Activated CD4-positive, alpha-beta memory T cell treated with anti-CD3 and anti-CD28 coated beads, Interleukin-2, amount 10 ng/mL, durations not matched to agents 7 days and 5 days (primary cell): ENCODE data around the gene ITGB1BP1. TPM values are rescaled to one million over a fixed set of nuclear protein-coding genes. Genes with fewer than 3 reads are reported as not detected.

Experiments used
- CTCF ChIA-PET: fragments of 350-600 bp; sonication (Branson Sonifier 250); formaldehyde crosslinking; loops from one replicate; lab custom pipeline; 2021; ENCODE audit warnings: antibody characterized with exemption, inconsistent platforms; lab: Charles Lee
- POLR2A ChIA-PET: fragments of 350-600 bp; sonication (Branson Sonifier 250); formaldehyde crosslinking; loops from one replicate; lab custom pipeline; 2021; ENCODE audit warnings: antibody characterized with exemption; lab: Charles Lee
- DNase-seq: peaks from one replicate; pipeline ENCODE4 v3.0.0-alpha.2; 2020
- H3K27ac Mint-ChIP-seq: one replicate; pipeline ENCODE4 v1.8.0; 2021; ENCODE audit warnings: mild to moderate bottlenecking, mixed read lengths
- H3K27me3 Mint-ChIP-seq: one replicate; pipeline ENCODE4 v1.8.0; 2021; ENCODE audit warnings: mixed read lengths
- H3K36me3 Mint-ChIP-seq: one replicate; pipeline ENCODE4 v1.8.0; 2021; ENCODE audit warnings: low read depth, mixed read lengths
- H3K4me1 Mint-ChIP-seq: one replicate; pipeline ENCODE4 v1.8.0; 2021; ENCODE audit warnings: mixed read lengths
- H3K4me3 Mint-ChIP-seq: one replicate; pipeline ENCODE4 v1.8.0; 2021; ENCODE audit warnings: mild to moderate bottlenecking, mixed read lengths
- H3K9me3 Mint-ChIP-seq: one replicate; pipeline ENCODE4 v1.8.0; 2021; ENCODE audit warnings: mixed read lengths
- total RNA-seq, 2 experiments: library from RNA; stranded (reverse); gene quantifications; one replicate each; pipeline ENCODE4 v1.2.3, GENCODE V29; 2021

ITGB1BP1 gene
- total RNA-seq, 2 experiments from 2014 or later: 112 to 119 TPM

- Mint-ChIP-seq H3K27ac (no peak overlapping the region), H3K9me3 (no peaks in the 10 kb centered on the region)
- CTCF ChIA-PET: no interaction called here
Observed at GRCh38 chr2:9390991-9391390, 32.3 kb downstream of the ITGB1BP1 start.

GRCh38 chr2:9390151-9390850 is 33.0 kb downstream of the ITGB1BP1 start:
- Mint-ChIP-seq H3K4me3 (no peak overlapping the region), H3K9me3 (no peaks in the 10 kb centered on the region), H3K27me3 (no peaks in the 10 kb centered on the region), H3K27ac (no peak overlapping the region), H3K4me1 (no peaks in the 10 kb centered on the region), H3K36me3 (no peaks in the 10 kb centered on the region)
- POLR2A ChIA-PET: no interaction called here
- CTCF ChIA-PET: no interaction called here
- DNase-seq: no peak

More at GRCh38 chr2:9390991-9391390, 32.3 kb downstream of the ITGB1BP1 start:
- no peaks in the 10 kb centered on the region for H3K27me3 Mint-ChIP-seq
- DNase-seq: no peak
- H3K4me1 Mint-ChIP-seq: no peaks in the 10 kb centered on the region
- no peak overlapping the region for H3K4me3 Mint-ChIP-seq
- no peaks in the 10 kb centered on the region for H3K36me3 Mint-ChIP-seq
- POLR2A ChIA-PET: no interaction called here

- POLR2A ChIA-PET: no interaction called here
- CTCF ChIA-PET: interaction anchor here (1.4 kb wide), 1 partner anchor 8 kb away, joined by 3 read pairs; no protein-coding TSS in a partner anchor
- H3K27ac Mint-ChIP-seq: no peak overlapping the region
- H3K4me1 Mint-ChIP-seq: no peaks in the 10 kb centered on the region
- H3K9me3 Mint-ChIP-seq: no peaks in the 10 kb centered on the region
- H3K27me3 Mint-ChIP-seq: no peaks in the 10 kb centered on the region
- H3K4me3 Mint-ChIP-seq: no peak overlapping the region
- no peak for DNase-seq
- H3K36me3 Mint-ChIP-seq: no peaks in the 10 kb centered on the region
Observed at GRCh38 chr2:9388950-9389911, 34.1 kb downstream of the ITGB1BP1 start.

- DNase-seq: no peak
- no peak overlapping the region for H3K4me3 Mint-ChIP-seq
- no peak overlapping the region for H3K27ac Mint-ChIP-seq
- ChIA-PET POLR2A (no interaction called here), CTCF (interaction anchor here (1.4 kb wide), 1 partner anchor 9 kb away, joined by 3 read pairs; no protein-coding TSS in a partner anchor)
- no peaks in the 10 kb centered on the region for H3K4me1 Mint-ChIP-seq
- H3K27me3 Mint-ChIP-seq: no peaks in the 10 kb centered on the region
- H3K36me3 Mint-ChIP-seq: no peaks in the 10 kb centered on the region
- no peaks in the 10 kb centered on the region for H3K9me3 Mint-ChIP-seq
Observed at GRCh38 chr2:9388199-9388681, 35.1 kb downstream of the ITGB1BP1 start.

- no peak overlapping the region for H3K27ac Mint-ChIP-seq
- no peaks in the 10 kb centered on the region for H3K36me3 Mint-ChIP-seq
- no peaks in the 10 kb centered on the region for H3K27me3 Mint-ChIP-seq
- H3K4me1 Mint-ChIP-seq: no peaks in the 10 kb centered on the region
- no peak for DNase-seq
- ChIA-PET POLR2A (no interaction called here), CTCF (no interaction called here)
- no peaks in the 10 kb centered on the region for H3K9me3 Mint-ChIP-seq
- H3K4me3 Mint-ChIP-seq: no peak overlapping the region
Observed at GRCh38 chr2:9385841-9386240, 37.5 kb downstream of the ITGB1BP1 start.

GRCh38 chr2:9384521-9384920 is 38.8 kb downstream of the ITGB1BP1 start:
- Mint-ChIP-seq H3K4me3 (no peak overlapping the region), H3K9me3 (no peaks in the 10 kb centered on the region), H3K27me3 (no peaks in the 10 kb centered on the region), H3K4me1 (no peaks in the 10 kb centered on the region), H3K27ac (no peak overlapping the region), H3K36me3 (no peaks in the 10 kb centered on the region)
- no peak for DNase-seq
- ChIA-PET CTCF (no interaction called here), POLR2A (no interaction called here)

GRCh38 chr2:9382604-9383235 is 40.6 kb downstream of the ITGB1BP1 start:
- POLR2A ChIA-PET: interaction anchor here (0.7 kb wide), 1 partner anchor 458 kb away, joined by 4 read pairs; no protein-coding TSS in a partner anchor
- no peaks in the 10 kb centered on the region for H3K36me3 Mint-ChIP-seq
- no peaks in the 10 kb centered on the region for H3K9me3 Mint-ChIP-seq
- no peaks in the 10 kb centered on the region for H3K4me1 Mint-ChIP-seq
- no peak overlapping the region for H3K4me3 Mint-ChIP-seq
- CTCF ChIA-PET: no interaction called here
- no peaks in the 10 kb centered on the region for H3K27me3 Mint-ChIP-seq
- DNase-seq: no peak
- H3K27ac Mint-ChIP-seq: no peak overlapping the region

- Mint-ChIP-seq H3K27me3 (peaks cover 2% of the 10 kb centered on the region), H3K4me3 (no peak overlapping the region), H3K27ac (no peak overlapping the region), H3K9me3 (no peaks in the 10 kb centered on the region), H3K4me1 (no peaks in the 10 kb centered on the region), H3K36me3 (no peaks in the 10 kb centered on the region)
- ChIA-PET CTCF (no interaction called here), POLR2A (no interaction called here)
- no peak for DNase-seq
Observed at GRCh38 chr2:9380702-9381628, 42.4 kb downstream of the ITGB1BP1 start.

GRCh38 chr2:9379391-9379755 is 44.0 kb downstream of the ITGB1BP1 start:
- Mint-ChIP-seq H3K9me3 (no peaks in the 10 kb centered on the region), H3K4me1 (no peaks in the 10 kb centered on the region), H3K36me3 (no peaks in the 10 kb centered on the region), H3K27me3 (peaks cover 2% of the 10 kb centered on the region), H3K27ac (no peak overlapping the region), H3K4me3 (no peak overlapping the region)
- ChIA-PET POLR2A (no interaction called here), CTCF (no interaction called here)
- DNase-seq: no peak

- no peak for DNase-seq
- H3K9me3 Mint-ChIP-seq: no peaks in the 10 kb centered on the region
- H3K4me1 Mint-ChIP-seq: no peaks in the 10 kb centered on the region
- CTCF ChIA-PET: no interaction called here
- no peaks in the 10 kb centered on the region for H3K36me3 Mint-ChIP-seq
- H3K27me3 Mint-ChIP-seq: peaks cover 2% of the 10 kb centered on the region
- no peak overlapping the region for H3K4me3 Mint-ChIP-seq
- POLR2A ChIA-PET: no interaction called here
- H3K27ac Mint-ChIP-seq: no peak overlapping the region
Observed at GRCh38 chr2:9378433-9379390, 44.6 kb downstream of the ITGB1BP1 start.

GRCh38 chr2:9377461-9378097 is 45.7 kb downstream of the ITGB1BP1 start:
- Mint-ChIP-seq H3K27me3 (peaks cover 2% of the 10 kb centered on the region), H3K9me3 (no peaks in the 10 kb centered on the region), H3K36me3 (no peaks in the 10 kb centered on the region), H3K27ac (no peak overlapping the region), H3K4me3 (no peak overlapping the region), H3K4me1 (no peaks in the 10 kb centered on the region)
- ChIA-PET POLR2A (no interaction called here), CTCF (no interaction called here)
- DNase-seq: no peak
